ENCODE measurements around the gene CALCOCO1.
A peak's percentile ranks its signal among the peaks of the same experiment; 100 is the strongest.

Gene CALCOCO1

GRCh38 chr12:53752192-53752601 lies 24.9 kb upstream of the CALCOCO1 start:
- DNase-seq (ENCODE audit: low read depth) = no peak

DNA sequence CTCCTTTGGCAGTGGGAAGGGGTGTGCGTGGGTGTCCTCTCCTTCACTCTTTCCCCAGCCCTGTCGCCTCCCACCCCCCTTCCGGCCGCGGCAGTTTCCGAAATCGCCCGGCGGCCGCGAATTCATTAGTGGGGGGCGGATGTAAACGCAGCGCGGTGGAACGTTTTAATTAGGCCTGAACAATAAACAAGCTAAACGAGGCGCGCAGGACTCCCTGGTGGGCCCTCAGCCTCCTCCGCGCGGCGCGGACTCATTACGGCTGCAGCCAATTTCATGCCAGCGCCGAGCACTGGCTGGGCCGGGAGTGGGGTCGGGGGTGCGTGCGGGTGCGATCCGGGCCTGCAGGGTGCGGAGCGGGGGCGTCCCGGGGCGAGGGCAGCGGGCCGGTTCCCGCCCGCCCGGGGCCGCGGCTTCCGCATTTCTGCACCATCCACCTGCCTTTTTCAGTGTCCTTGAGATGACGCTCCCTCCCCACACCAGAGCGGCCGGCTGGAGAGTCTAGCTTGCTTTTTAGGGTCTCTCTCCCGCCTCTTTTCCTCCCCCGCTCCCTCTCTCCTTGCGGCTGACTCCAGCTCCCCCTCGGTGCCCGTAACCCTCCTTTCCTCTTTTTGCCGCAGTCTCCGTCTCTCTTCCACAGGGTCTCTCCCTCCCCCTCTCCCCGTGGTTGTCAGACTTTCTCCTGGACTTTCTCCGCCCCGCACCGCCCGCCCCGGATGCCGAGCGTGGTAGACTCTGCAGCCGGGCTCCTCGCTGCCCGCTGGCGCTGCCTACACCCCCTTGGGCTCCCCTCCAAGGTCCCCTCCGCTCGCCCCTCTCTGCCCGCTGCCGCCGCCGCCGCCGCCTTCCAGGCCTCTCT lies 24.3 kb upstream of the CALCOCO1 start, which contains the start of gene CISTR:
TSS of gene CISTR (minus strand) at position 644 of the 856 bp plus-strand sequence.
- peak; percentile 25 for DNase-seq (ENCODE audit: low read depth)

- no peak for DNase-seq (ENCODE audit: low read depth)
Observed at GRCh38 chr12:53750812-53751335, 23.6 kb upstream of the CALCOCO1 start.

DNA sequence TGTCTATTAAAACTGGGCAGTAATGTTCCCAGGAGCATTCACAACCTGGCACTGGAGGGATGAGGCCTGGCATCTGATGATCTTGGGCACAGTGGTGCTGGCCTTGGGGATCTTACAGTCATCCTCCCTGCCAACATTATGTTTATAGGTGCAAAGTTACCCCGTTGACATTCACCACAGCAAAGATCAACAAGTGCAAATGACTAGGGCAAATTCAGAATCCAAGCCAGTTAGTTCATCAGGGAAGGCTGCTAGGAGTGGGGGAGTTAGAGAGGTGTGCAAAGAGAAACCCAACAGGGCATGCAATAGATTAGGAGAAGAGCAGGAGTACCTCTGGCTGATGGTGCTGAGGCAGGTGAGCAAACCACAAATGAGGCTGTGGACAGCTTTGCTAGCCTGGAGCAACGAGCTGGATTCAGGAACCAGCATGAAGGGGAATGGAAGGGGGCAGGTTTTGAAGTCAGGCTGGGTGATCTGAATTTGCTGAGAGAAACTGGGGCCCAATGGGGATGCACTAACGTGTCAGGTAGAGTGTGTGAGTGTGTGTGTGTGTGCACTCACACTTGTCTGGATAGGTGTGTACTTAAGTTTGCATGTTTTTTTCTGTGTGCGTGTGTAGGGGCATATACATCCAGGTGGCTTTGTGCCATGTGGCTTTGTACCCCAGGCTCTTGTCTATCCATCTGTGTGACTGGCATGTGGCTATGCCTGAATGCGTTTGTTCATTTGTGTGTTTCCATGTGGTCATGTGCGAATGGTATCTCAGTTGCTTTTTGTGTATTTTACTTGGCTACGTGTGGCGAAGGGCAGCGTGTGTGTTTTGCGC lies 22.9 kb upstream of the CALCOCO1 start:
- DNase-seq (ENCODE audit: low read depth) = no peak

DNA sequence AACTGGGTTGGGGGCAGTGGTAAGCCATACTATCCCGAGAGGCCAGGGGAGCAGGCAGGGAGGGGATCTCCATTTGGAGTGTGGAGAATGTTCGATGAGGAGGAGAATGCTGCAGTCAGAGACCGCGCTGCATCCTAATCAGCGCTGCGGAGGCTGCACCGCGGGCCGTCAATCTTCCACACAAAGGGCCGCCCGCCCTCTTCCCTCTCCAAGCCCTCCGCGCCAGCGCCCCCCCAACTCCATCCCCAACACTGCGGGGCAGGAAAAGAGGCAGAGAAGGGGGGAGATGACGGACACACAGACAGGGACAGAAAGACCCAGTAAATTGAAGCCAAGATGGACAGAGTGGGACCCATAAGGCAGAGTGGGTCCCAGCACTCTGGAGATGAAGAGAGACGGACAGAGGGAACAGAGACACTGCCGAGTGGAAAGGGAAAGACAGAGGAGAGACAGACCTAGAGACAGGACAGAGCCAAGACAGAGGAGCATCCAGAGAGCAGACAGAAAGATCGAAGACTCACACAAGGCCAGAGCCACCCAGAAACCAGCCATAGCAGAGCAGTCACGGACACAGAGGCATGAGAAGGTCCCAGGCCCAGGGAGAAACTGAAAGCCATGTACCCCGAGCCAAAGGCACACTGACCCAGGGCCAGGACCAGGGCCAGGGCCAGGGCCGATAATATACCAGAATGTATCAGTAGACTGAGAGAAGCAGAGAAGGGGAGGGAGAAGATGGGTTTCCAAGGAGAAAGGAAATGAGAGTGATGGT lies 21.0 kb upstream of the CALCOCO1 start:
- DNase-seq (ENCODE audit: low read depth) = no peak

GRCh38 chr12:53747095-53747494 lies 19.8 kb upstream of the CALCOCO1 start:
- no peak for DNase-seq (ENCODE audit: low read depth)

GRCh38 chr12:53746592-53747092 lies 19.4 kb upstream of the CALCOCO1 start:
- peak; percentile 82 for DNase-seq (ENCODE audit: low read depth)

GRCh38 chr12:53744751-53745150 lies 17.5 kb upstream of the CALCOCO1 start:
- no peak for DNase-seq (ENCODE audit: low read depth)

GRCh38 chr12:53744130-53744441 lies 16.8 kb upstream of the CALCOCO1 start:
- DNase-seq (ENCODE audit: low read depth) = no peak

DNA sequence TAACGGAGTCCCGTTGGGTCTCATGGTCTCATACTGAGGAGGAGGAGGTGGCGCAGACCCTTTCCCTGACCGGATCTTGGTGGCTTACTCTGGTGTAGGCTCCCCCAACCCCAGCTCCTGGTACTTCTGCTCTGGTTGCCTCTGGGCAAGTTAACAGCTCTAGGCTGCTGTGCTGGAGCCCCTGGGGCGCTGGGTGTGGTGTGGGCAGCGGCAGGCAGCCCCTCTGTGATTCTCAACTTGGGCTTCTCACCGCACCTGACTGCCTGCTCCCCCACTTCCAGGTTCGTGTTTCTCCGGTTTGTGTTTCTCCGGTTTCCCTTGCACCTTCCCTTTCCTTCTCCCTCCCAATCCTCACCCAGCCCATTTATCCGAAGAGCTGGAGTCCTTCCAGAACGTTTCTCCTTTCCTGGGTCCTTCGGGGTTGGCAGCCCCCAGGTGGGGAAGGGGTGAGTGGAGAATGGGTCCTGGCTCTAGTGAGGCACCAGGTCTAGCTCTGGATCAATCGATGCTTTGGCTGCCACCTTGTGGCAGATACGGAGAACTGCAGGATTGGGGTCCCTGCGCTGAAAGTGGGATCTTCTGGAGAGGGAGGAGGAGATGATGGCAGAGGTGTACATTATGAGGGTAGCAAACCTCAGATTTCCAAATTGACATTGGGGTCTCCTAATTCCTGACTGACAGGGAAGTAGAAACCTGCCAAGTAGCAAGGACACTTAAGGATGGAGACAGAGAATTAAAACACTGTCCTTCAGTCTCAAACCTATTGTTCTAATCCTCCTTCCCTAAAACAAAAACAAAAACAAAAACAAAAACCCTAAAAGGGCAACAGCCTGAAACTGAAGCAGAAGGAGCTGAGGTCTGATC lies 16.2 kb upstream of the CALCOCO1 start:
- peak; percentile 42 for DNase-seq (ENCODE audit: low read depth)

- DNase-seq (ENCODE audit: low read depth) = no peak
Observed at GRCh38 chr12:53740130-53740491, 12.9 kb upstream of the CALCOCO1 start.

- DNase-seq (ENCODE audit: low read depth) = no peak
Observed at GRCh38 chr12:53739214-53740129, 12.2 kb upstream of the CALCOCO1 start.

- DNase-seq (ENCODE audit: low read depth) = no peak
Observed at GRCh38 chr12:53738406-53739213, 11.4 kb upstream of the CALCOCO1 start.

DNA sequence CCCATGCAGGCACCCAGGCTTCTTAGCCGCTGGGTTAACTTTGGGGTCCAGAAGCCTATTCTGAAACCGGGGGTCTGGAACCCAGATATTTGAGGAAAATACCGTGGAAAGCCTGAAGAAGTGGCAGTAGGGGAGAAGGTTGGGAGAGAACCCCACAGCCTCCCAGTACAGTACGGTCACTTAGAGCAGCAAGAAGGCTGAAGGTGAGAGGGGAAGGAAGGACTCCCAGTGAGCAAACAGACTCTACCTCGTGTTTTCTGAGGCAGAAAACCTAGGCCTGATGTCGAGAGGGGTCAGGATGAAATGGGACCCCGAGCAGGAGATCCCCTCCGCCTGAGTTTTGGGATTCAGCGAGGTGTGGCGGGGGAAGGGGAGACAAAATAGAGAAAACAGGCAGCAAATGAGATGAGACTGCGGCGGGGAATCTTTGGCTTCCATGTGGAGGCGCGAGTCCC lies 10.7 kb upstream of the CALCOCO1 start:
- no peak for DNase-seq (ENCODE audit: low read depth)

DNA sequence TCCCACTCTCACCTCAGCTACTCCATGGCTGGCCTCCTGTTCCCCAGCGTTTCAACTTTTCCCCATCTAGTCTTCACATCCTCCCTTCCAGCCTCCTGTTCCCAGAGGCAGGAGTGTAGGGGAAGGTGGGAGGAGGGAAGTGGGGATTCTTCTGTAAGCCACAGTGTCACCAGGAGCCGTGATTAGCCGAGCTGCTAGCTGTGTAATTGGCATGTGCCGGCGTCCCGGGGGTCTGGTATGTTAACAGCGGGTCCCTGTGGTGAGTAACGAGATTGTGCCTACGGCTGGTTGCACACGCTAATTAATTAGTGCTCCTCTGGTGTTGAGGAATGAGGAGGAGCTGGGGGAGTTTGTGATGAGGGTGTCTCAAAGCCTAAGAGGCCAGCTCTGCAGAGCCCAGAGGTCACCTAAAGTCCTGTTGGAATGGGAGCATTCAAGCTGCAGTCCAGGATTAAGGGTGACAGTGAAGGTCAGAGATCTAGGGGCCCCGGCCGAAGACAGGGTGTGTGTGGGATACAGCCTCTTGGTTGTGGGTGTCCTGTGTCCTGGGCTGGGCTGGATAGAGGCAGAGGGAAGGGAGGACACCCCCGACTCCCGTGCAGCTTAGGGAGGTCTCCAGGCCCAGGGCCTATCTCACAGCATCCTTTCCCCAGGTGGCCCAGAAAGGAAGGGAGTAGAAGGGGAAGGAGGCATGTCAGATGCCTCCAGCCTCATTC lies 10.0 kb upstream of the CALCOCO1 start:
- no peak for DNase-seq (ENCODE audit: low read depth)

DNA sequence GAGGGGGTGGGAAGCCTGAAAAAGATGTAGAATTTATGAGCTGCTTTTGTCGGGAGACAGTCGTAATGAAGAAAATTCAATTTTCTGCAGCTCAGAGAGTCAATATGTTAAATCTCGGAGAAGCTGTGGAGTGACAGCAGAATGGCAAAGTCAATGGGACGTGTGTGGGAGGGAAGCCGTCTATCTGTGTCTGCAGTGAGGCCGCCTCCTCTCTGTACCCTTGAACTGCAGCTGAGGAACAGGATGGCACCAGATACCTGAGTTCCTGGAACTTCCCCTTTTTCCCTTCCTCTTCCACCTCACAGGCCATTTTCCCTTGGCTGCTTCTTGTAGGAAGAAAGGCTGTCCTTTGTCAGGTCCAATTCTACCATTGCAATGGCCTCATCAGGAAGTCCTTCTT lies 9.3 kb upstream of the CALCOCO1 start:
- DNase-seq (ENCODE audit: low read depth) = no peak

- DNase-seq (ENCODE audit: low read depth) = no peak
Observed at GRCh38 chr12:53735556-53735955, 8.3 kb upstream of the CALCOCO1 start.

GRCh38 chr12:53734425-53734824 lies 7.2 kb upstream of the CALCOCO1 start:
- DNase-seq (ENCODE audit: low read depth) = no peak
